Measurements from ENCODE around the gene LAMTOR4.
"Not testable (repeated sequence)": the region's sequence is repeated elsewhere in the genome, so short reads cannot be mapped to it uniquely, and the experiment has no call there.

Gene LAMTOR4

DNA sequence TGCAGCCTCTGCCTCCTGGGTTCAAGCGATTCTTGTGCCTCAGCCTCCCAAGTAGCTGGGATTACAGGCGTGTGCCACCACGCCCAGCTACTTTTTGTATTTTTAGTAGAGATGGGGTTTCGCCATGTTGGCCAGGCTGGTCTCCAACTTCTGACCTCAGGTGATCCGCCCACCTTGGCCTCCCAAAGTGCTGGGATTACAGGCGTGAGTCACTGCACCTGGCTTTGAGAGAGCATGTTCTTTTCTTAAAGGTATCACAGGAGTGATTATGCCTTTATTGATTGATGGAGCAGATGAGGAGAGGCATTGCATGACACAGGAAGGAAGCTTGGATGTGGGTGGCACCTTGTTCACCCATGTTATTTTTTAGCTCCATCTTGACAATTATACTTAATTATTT, 34.4 kb downstream of the LAMTOR4 start:
- H3K27ac ChIP-seq (ENCODE audit: low read length); H3K4me3 ChIP-seq (ENCODE audit: low read length); H3K9ac ChIP-seq (ENCODE audit: low read length); H3K4me1 ChIP-seq (ENCODE audit: control insufficient read depth, low read depth, low read length); H3K36me3 ChIP-seq (ENCODE audit: control insufficient read depth, low read depth, low read length); H3K27me3 ChIP-seq (ENCODE audit: control insufficient read depth, insufficient read depth, low read length); H3K9me3 ChIP-seq (ENCODE audit: control insufficient read depth, low read depth, low read length): not testable (repeated sequence)

DNA sequence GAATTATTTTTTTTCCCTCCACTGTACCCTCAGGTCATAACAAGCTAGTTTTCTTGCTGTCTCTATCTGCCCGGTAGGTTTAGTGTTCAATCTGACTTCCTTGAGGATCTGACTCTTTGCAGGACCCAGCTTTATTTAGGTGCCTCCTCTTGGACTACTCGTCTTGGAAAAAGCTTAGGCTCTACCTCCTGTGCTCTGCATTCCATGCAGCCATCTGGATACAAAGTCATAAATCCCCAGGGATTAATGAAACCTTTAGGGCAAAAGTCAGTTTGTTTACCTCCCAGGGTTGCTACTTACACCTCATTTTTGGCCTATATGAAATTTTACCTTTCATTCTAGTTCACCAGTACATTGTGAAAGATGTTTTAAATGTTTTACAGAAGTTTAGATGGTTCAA, 37.0 kb downstream of the LAMTOR4 start:
- Histone ChIP-seq H3K27me3 (ENCODE audit: control insufficient read depth, insufficient read depth, low read length) (no peaks in the 10 kb centered on the region), H3K27ac (ENCODE audit: low read length) (no peak overlapping the region), H3K4me3 (ENCODE audit: low read length) (no peak overlapping the region), H3K9me3 (ENCODE audit: control insufficient read depth, low read depth, low read length) (no peaks in the 10 kb centered on the region), H3K36me3 (ENCODE audit: control insufficient read depth, low read depth, low read length) (no peaks in the 10 kb centered on the region), H3K4me1 (ENCODE audit: control insufficient read depth, low read depth, low read length) (peaks cover 7% of the 10 kb centered on the region), H3K9ac (ENCODE audit: low read length) (no peak overlapping the region)

DNA sequence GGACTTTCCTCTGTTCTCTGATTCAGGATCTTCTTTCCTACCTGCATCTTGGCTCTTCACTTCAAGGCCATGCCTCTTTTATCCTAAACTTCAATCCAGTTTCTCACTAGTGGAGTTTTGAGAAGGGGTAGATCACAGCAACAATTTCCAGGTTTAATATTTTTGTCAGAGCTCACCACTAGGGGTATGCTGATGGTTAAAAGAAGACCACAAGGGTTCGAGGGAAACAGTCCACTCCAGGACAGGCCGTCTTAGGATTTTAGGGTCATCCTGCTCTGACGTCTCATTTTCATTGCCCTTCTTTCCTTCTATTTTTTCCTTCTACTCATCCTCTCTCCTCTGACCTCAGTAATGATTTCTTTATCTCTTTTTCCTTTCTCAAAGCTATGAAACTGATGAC, 40.3 kb downstream of the LAMTOR4 start:
- Histone ChIP-seq H3K9me3 (ENCODE audit: control insufficient read depth, low read depth, low read length) (no peaks in the 10 kb centered on the region), H3K9ac (ENCODE audit: low read length) (no peak overlapping the region), H3K36me3 (ENCODE audit: control insufficient read depth, low read depth, low read length) (no peaks in the 10 kb centered on the region), H3K27me3 (ENCODE audit: control insufficient read depth, insufficient read depth, low read length) (no peaks in the 10 kb centered on the region), H3K4me3 (ENCODE audit: low read length) (no peak overlapping the region), H3K27ac (ENCODE audit: low read length) (no peak overlapping the region), H3K4me1 (ENCODE audit: control insufficient read depth, low read depth, low read length) (no peaks in the 10 kb centered on the region)

DNA sequence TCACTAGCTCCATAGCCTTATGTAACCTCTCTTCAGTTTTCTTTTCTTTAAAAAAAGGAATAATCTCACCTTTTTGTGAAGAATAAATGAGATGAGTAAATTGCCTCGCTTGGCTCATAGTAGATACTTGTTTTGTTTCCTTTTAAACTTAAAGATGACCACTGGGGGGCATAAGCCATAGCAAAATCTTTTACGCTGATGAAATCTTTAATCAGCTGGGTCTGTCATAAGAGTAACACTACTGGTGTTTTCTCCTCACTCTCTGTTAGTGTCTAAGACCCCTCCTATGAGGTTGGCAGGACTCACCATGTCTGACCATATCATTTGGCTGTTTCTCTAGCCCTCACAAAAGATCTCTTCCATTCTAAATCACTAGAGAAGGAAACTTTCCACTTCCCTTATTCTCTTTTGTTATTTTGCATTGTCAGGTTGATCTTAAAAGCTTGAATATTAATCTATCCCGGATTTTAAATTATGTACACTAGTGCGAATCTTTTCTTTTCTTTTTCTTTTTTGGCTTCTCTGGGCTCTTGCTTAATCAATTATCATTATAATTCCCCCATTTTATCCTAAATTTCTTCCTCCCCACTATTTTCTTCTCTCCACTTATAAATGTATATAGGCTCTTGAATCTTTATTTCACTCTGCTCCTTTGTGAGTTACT, 41.5 kb downstream of the LAMTOR4 start:
- Histone ChIP-seq H3K9ac (ENCODE audit: low read length) (no peak overlapping the region), H3K4me3 (ENCODE audit: low read length) (no peak overlapping the region), H3K27ac (ENCODE audit: low read length) (no peak overlapping the region), H3K36me3 (ENCODE audit: control insufficient read depth, low read depth, low read length) (no peaks in the 10 kb centered on the region), H3K27me3 (ENCODE audit: control insufficient read depth, insufficient read depth, low read length) (no peaks in the 10 kb centered on the region), H3K9me3 (ENCODE audit: control insufficient read depth, low read depth, low read length) (no peaks in the 10 kb centered on the region), H3K4me1 (ENCODE audit: control insufficient read depth, low read depth, low read length) (no peaks in the 10 kb centered on the region)

DNA sequence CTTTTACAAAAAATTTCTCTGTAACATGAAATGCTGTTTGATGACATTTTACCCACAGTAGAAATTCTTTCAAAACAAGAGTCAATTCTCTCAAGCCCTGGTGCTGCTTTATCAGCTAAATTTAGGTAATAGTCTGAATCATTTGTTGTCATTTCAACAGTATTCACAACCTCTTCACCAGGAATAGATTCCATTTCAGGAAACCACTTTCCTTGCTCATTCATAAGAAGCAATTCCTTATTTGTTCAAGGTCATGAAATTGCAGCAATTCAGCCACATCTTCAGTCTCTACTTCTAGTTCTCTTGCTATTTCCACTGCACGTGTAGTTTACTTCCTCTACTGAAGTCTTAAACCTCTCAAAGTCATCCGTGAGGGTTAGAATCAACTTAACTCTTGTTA, 43.1 kb downstream of the LAMTOR4 start:
- no peak overlapping the region for H3K27ac ChIP-seq (ENCODE audit: low read length)
- H3K4me1 ChIP-seq (ENCODE audit: control insufficient read depth, low read depth, low read length), result no peaks in the 10 kb centered on the region
- H3K9ac ChIP-seq (ENCODE audit: low read length), result no peak overlapping the region
- H3K4me3 ChIP-seq (ENCODE audit: low read length), result no peak overlapping the region
- no peaks in the 10 kb centered on the region for H3K9me3 ChIP-seq (ENCODE audit: control insufficient read depth, low read depth, low read length)
- no peaks in the 10 kb centered on the region for H3K27me3 ChIP-seq (ENCODE audit: control insufficient read depth, insufficient read depth, low read length)
- no peaks in the 10 kb centered on the region for H3K36me3 ChIP-seq (ENCODE audit: control insufficient read depth, low read depth, low read length)

DNA sequence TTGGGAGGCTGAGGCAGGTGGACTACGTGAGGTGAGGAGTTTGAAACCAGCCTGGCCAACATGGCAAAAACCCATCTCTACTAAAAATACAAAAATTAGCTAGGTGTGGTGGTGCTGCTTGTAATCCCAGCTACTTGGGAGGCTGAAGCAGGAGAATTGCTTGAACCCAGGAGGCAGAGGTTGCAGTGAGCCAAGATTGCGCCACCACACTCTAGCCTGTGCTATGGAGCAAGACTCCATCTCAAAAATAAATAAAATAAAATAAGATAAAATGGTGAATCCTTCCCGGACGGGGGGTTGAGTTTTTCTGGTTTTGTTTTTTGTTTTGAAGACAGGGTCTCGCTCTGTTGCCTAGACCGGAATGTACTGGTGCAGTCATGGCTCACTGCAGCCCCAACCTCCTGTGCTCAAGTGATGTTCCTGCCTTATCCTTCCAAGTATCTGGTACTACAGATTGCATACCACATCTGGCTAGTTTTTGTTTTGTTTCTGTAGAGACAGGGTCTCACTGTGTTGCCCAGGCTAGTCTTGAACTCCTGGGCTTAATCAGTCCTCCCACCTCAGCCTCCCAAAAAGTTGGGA, 43.7 kb downstream of the LAMTOR4 start:
- not testable (repeated sequence) for H3K4me1 ChIP-seq (ENCODE audit: control insufficient read depth, low read depth, low read length); H3K36me3 ChIP-seq (ENCODE audit: control insufficient read depth, low read depth, low read length); H3K27me3 ChIP-seq (ENCODE audit: control insufficient read depth, insufficient read depth, low read length); H3K9ac ChIP-seq (ENCODE audit: low read length); H3K9me3 ChIP-seq (ENCODE audit: control insufficient read depth, low read depth, low read length); H3K27ac ChIP-seq (ENCODE audit: low read length); H3K4me3 ChIP-seq (ENCODE audit: low read length)

DNA sequence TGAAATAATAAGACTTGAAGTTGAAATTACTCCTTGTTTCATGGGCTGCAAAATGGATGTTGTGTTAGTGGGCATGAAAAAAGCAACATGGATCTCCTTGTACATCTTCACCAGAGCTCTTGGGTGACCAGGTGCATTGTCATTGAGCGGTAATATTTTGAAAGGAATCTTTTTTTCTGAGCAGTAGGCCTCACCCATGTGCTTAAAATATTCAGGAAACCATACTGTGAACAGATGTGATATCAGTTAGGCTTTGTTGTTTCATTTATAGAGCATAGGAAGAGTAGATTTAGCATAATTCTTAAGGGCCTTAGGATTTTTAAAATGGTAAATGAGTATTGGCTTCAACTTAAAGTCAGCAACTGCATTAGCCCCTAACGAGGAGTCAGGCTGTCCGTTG, 44.3 kb downstream of the LAMTOR4 start:
- Histone ChIP-seq H3K36me3 (ENCODE audit: control insufficient read depth, low read depth, low read length) (no peaks in the 10 kb centered on the region), H3K4me3 (ENCODE audit: low read length) (no peak overlapping the region), H3K27me3 (ENCODE audit: control insufficient read depth, insufficient read depth, low read length) (no peaks in the 10 kb centered on the region), H3K9me3 (ENCODE audit: control insufficient read depth, low read depth, low read length) (no peaks in the 10 kb centered on the region), H3K9ac (ENCODE audit: low read length) (no peak overlapping the region), H3K27ac (ENCODE audit: low read length) (no peak overlapping the region), H3K4me1 (ENCODE audit: control insufficient read depth, low read depth, low read length) (no peaks in the 10 kb centered on the region)

DNA sequence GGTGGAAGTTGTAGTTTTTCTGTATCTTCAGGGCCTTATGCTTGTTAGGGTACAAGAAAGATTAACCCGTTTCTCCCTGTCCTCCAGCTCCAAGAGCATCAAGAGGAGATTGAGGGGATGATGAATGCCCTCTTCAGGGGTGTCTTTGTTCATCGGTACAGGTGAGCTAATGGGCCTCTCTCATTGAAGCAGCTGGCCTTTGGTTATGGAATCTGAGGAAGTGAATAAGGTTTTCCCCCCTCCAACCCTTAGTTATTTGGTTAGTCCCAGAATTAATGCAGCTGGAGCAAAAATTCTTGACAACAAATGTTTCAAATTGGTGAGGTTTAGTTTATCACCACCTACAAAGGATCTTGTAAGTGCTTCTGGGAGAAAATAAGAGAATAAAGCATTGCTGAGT, 46.5 kb downstream of the LAMTOR4 start:
- Histone ChIP-seq H3K4me3 (ENCODE audit: low read length) (no peak overlapping the region), H3K27me3 (ENCODE audit: control insufficient read depth, insufficient read depth, low read length) (no peaks in the 10 kb centered on the region), H3K27ac (ENCODE audit: low read length) (no peak overlapping the region), H3K9ac (ENCODE audit: low read length) (no peak overlapping the region), H3K4me1 (ENCODE audit: control insufficient read depth, low read depth, low read length) (peaks cover 2% of the 10 kb centered on the region), H3K9me3 (ENCODE audit: control insufficient read depth, low read depth, low read length) (no peaks in the 10 kb centered on the region), H3K36me3 (ENCODE audit: control insufficient read depth, low read depth, low read length) (no peaks in the 10 kb centered on the region)

DNA sequence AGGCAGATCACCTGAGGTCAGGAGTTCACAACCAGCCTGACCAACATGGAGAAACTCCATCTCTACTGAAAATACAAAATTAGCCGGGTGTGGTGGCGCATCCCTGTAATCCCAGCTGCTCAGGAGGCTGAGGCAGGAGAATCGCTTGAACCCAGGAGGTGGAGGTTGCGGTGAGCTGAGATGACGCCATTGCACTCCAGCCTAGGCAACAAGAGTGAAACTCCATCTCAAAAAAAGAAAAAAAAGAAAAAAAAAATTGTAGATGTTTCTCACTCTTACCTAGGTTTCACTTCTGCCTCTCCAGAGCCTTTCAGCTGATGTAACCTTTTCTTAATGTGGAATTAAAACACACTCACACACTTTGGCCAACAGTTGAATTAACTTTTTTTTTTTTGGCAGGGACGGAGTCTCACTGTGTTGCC, 47.2 kb downstream of the LAMTOR4 start:
- H3K9ac ChIP-seq (ENCODE audit: low read length); H3K9me3 ChIP-seq (ENCODE audit: control insufficient read depth, low read depth, low read length); H3K27me3 ChIP-seq (ENCODE audit: control insufficient read depth, insufficient read depth, low read length); H3K36me3 ChIP-seq (ENCODE audit: control insufficient read depth, low read depth, low read length); H3K27ac ChIP-seq (ENCODE audit: low read length); H3K4me3 ChIP-seq (ENCODE audit: low read length); H3K4me1 ChIP-seq (ENCODE audit: control insufficient read depth, low read depth, low read length): not testable (repeated sequence)

DNA sequence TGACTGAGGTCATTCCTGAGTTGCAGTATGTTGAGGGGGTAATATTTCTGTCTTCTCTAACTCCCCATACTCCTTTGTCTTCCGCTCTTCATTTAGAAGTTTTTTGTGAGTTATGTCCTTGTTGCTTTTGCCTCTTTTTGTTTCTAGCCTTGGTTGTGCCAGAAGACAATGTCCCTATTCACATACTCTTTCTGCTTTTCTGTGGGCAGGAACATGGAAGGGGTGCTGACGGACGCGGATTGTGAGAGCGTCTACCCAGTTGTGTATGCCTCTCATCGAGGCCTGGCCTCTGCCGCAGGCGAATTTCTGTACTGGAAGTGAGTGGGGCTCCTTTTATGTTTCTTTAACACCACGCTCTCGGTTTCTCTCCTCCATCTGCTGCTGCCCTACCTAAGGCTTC, 49.5 kb downstream of the LAMTOR4 start:
- Histone ChIP-seq H3K27ac (ENCODE audit: low read length) (no peak overlapping the region), H3K9me3 (ENCODE audit: control insufficient read depth, low read depth, low read length) (no peaks in the 10 kb centered on the region), H3K9ac (ENCODE audit: low read length) (no peak overlapping the region), H3K4me3 (ENCODE audit: low read length) (no peak overlapping the region), H3K27me3 (ENCODE audit: control insufficient read depth, insufficient read depth, low read length) (peaks cover 6% of the 10 kb centered on the region), H3K36me3 (ENCODE audit: control insufficient read depth, low read depth, low read length) (no peaks in the 10 kb centered on the region), H3K4me1 (ENCODE audit: control insufficient read depth, low read depth, low read length) (peaks cover 12% of the 10 kb centered on the region)

DNA sequence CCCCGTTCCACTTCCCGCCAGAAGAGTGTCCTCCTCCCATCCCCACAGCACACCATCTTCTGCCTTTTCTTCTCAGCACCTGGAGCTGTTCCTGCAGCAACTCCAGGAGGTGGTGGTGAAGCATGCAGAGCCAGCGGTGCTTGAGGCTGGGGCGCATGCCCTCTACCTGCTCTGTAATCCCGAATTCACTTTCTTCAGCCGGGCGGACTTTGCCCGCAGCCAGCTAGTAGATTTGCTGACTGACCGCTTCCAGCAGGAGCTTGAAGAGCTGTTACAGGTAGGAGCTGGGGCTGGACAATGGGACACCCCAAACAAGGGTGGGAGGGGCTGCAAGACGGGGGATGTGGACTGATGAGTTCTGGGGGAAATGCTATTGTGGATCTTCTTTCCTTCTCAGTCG, 52.0 kb downstream of the LAMTOR4 start:
- Histone ChIP-seq H3K4me3 (ENCODE audit: low read length) (no peak overlapping the region), H3K27ac (ENCODE audit: low read length) (no peak overlapping the region), H3K4me1 (ENCODE audit: control insufficient read depth, low read depth, low read length) (peaks cover 12% of the 10 kb centered on the region), H3K9ac (ENCODE audit: low read length) (no peak overlapping the region), H3K9me3 (ENCODE audit: control insufficient read depth, low read depth, low read length) (no peaks in the 10 kb centered on the region), H3K36me3 (ENCODE audit: control insufficient read depth, low read depth, low read length) (no peaks in the 10 kb centered on the region), H3K27me3 (ENCODE audit: control insufficient read depth, insufficient read depth, low read length) (peaks cover 6% of the 10 kb centered on the region)

Data from iPS-18a (cell line).